Neural progenitor cell (in vitro differentiated cells): ENCODE data around the gene CHI3L2. TPM values are rescaled to one million over a fixed set of nuclear protein-coding genes. Genes with fewer than 3 reads are reported as not detected.

Experiments
- DNase-seq: peaks from one replicate; pipeline ENCODE4 v3.0.0-alpha.2; 2016; ENCODE audit warnings: low spot score
- H2AFZ ChIP-seq: fragments of 200-600 bp; sonication (generic); replicated peaks from 2 replicates; pipeline ENCODE4 v1.6.1; 2016; ENCODE audit warnings: antibody characterized with exemption
- H3F3A ChIP-seq: fragments of 200-600 bp; sonication (generic); 2 replicates; pipeline ENCODE4 v1.6.1; 2016; ENCODE audit warnings: antibody characterized with exemption, low read depth
- H3K27ac ChIP-seq: fragments of 200-600 bp; sonication (generic); 2 replicates; pipeline ENCODE4 v1.5.1; 2016; ENCODE audit warnings: mild to moderate bottlenecking
- H3K27me3 ChIP-seq: fragments of 200-600 bp; sonication (generic); 2 replicates; pipeline ENCODE4 v1.6.1; 2016; ENCODE audit warnings: mild to moderate bottlenecking, moderate library complexity
- H3K36me3 ChIP-seq: fragments of 200-600 bp; sonication (generic); 2 replicates; pipeline ENCODE4 v1.5.1; 2016
- H3K4me1 ChIP-seq: fragments of 200-600 bp; sonication (generic); 2 replicates; pipeline ENCODE4 v1.6.1; 2016; ENCODE audit warnings: mixed run types
- H3K4me2 ChIP-seq: fragments of 200-600 bp; sonication (generic); 2 replicates; pipeline ENCODE4 v1.6.1; 2016
- H3K4me3 ChIP-seq: fragments of 200-600 bp; sonication (generic); 2 replicates; pipeline ENCODE4 v1.5.1; 2016
- H3K79me2 ChIP-seq: fragments of 200-600 bp; sonication (generic); 2 replicates; pipeline ENCODE4 v1.6.1; 2016; ENCODE audit warnings: low read depth
- H3K9ac ChIP-seq: fragments of 200-600 bp; sonication (generic); 2 replicates; pipeline ENCODE4 v1.6.1; 2016
- H3K9me3 ChIP-seq: fragments of 200-600 bp; sonication (generic); 2 replicates; pipeline ENCODE4 v1.5.1; 2016; ENCODE audit warnings: low read depth
- H4K20me1 ChIP-seq: fragments of 200-600 bp; sonication (generic); 2 replicates; pipeline ENCODE4 v1.6.1; 2016; ENCODE audit warnings: low read depth
- H3K27ac Mint-ChIP-seq: 3 replicates; pipeline ENCODE4 v1.8.0; 2021; ENCODE audit warnings: mixed read lengths
- H3K27me3 Mint-ChIP-seq: 2 replicates; pipeline ENCODE4 v1.8.0; 2022; ENCODE audit warnings: low read depth, mild to moderate bottlenecking, inconsistent platforms, moderate library complexity, mixed read lengths; ENCODE audit not compliant: insufficient read depth
- H3K36me3 Mint-ChIP-seq: 3 replicates; pipeline ENCODE4 v1.8.0; 2021; ENCODE audit warnings: mixed read lengths
- H3K4me1 Mint-ChIP-seq: 3 replicates; pipeline ENCODE4 v1.8.0; 2021; ENCODE audit warnings: mixed read lengths
- H3K4me3 Mint-ChIP-seq: 3 replicates; pipeline ENCODE4 v1.8.0; 2021; ENCODE audit warnings: mild to moderate bottlenecking, moderate library complexity, mixed read lengths
- H3K9me3 Mint-ChIP-seq: 3 replicates; pipeline ENCODE4 v1.8.0; 2020; ENCODE audit warnings: mixed read lengths
- EZH2 ChIP-seq: fragments of 200-600 bp; sonication (generic); IDR thresholded peaks from 2 replicates; pipeline ENCODE4 v1.6.1; 2017; ENCODE audit warnings: antibody characterized with exemption, mild to moderate bottlenecking, moderate library complexity
- EZH2phosphoT487 ChIP-seq: fragments of 200-600 bp; sonication (generic); IDR thresholded peaks from 2 replicates; pipeline ENCODE4 v1.6.1; 2017; ENCODE audit warnings: antibody characterized with exemption
- total RNA-seq: library from RNA; depleted of rRNA; stranded (reverse); fragments of >200 nt; gene quantifications from 2 replicates; pipeline ENCODE4 v1.2.3, GENCODE V29; 2015; ENCODE audit warnings: low replicate concordance
- TF ChIP-seq, protein P1 (sequence below): fragments of 200-600 bp; sonication (generic); IDR thresholded peaks from 2 replicates; pipeline ENCODE4 v1.5.1; 2017; ENCODE audit warnings: antibody characterized with exemption, mild to moderate bottlenecking

The CHI3L2 gene
- total RNA-seq, 1 donor from 2014 or later, result not detected

DNA sequence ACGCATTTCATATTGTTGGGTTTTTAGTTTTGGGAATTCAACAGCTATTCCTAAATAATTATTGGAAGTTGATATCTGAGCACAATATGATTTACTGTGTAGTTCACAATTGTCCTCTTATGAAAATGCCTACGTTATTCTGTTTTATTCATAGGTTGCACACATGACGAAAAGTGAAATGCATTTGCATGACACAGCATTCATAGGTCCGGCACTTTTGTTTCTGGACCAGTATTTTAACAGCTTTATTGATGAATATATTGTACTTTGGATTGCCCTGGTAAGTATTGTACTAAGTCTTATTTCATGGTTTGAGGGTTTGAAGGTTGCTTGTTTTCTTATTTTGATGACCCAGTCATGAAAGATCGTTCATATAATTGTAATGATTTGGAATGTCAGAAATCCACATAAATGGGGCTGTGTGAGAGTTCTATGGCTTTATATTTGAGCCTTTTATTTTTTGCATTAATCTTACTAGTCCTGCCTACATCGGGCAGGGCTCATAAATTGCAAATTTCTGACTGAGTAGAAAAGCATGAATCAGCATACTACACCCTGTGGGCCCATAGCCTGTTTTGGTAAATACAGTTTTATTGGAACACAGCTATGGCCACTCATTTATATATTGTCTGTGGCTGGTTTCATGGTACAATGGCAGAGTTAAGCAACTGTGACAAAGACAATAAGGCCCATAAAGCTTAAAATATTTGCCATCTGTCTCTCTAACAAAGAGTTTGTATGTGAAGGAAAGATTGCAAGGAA lies 44.0 kb upstream of the CHI3L2 start:
- Histone ChIP-seq H2AFZ (no peak overlapping the region), H3K27ac (no peak overlapping the region), H3K79me2 (no peaks in the 10 kb centered on the region), H3K4me2 (no peak overlapping the region), H3K36me3 (peaks cover 11% of the 10 kb centered on the region), H3K4me1 (no peaks in the 10 kb centered on the region), H4K20me1 (no peaks in the 10 kb centered on the region), H3K27me3 (no peaks in the 10 kb centered on the region), H3K4me3 (no peak overlapping the region), H3K9ac (no peak overlapping the region), H3F3A (no peaks in the 10 kb centered on the region), H3K9me3 (no peaks in the 10 kb centered on the region)
- Mint-ChIP-seq H3K9me3 (no peaks in the 10 kb centered on the region), H3K4me3 (no peak overlapping the region), H3K27me3 (peaks cover 2% of the 10 kb centered on the region), H3K4me1 (no peaks in the 10 kb centered on the region), H3K27ac (no peak overlapping the region), H3K36me3 (peaks cover 18% of the 10 kb centered on the region)
- DNase-seq, result no peak
- TF ChIP-seq EZH2phosphoT487 (no peak), EZH2 (no peak)
- TF ChIP-seq, protein P1, sequence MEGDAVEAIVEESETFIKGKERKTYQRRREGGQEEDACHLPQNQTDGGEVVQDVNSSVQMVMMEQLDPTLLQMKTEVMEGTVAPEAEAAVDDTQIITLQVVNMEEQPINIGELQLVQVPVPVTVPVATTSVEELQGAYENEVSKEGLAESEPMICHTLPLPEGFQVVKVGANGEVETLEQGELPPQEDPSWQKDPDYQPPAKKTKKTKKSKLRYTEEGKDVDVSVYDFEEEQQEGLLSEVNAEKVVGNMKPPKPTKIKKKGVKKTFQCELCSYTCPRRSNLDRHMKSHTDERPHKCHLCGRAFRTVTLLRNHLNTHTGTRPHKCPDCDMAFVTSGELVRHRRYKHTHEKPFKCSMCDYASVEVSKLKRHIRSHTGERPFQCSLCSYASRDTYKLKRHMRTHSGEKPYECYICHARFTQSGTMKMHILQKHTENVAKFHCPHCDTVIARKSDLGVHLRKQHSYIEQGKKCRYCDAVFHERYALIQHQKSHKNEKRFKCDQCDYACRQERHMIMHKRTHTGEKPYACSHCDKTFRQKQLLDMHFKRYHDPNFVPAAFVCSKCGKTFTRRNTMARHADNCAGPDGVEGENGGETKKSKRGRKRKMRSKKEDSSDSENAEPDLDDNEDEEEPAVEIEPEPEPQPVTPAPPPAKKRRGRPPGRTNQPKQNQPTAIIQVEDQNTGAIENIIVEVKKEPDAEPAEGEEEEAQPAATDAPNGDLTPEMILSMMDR, result no peak

DNA sequence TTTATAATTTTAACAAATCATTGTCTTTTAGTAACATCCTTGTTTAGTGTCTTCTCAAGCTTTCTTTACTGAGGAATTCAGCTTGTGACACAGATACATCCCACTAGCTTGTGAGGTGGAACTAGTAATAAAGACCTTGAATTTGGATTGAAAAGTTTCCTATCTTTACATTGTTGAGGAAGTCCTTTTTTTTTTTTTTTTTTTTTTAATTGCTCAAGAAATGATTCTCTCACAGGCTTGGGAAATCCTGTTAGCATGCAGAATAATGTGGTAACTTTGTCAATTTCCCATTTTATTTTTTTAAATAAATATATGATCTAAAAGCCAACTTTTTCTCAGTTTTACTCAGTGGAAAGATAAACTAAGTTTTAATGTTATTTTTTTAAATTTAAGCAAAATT lies 42.9 kb upstream of the CHI3L2 start:
- no peak overlapping the region for H3K27ac Mint-ChIP-seq
- Histone ChIP-seq H3K9me3 (no peaks in the 10 kb centered on the region), H4K20me1 (no peaks in the 10 kb centered on the region), H3K4me2 (no peak overlapping the region), H3K9ac (no peak overlapping the region), H3K27ac (no peak overlapping the region), H3K4me3 (no peak overlapping the region), H3K79me2 (no peaks in the 10 kb centered on the region), H3K36me3 (peaks cover 11% of the 10 kb centered on the region), H3K27me3 (no peaks in the 10 kb centered on the region), H3K4me1 (no peaks in the 10 kb centered on the region), H3F3A (no peaks in the 10 kb centered on the region), H2AFZ (no peak overlapping the region)
- H3K9me3 Mint-ChIP-seq, result no peaks in the 10 kb centered on the region
- peaks cover 20% of the 10 kb centered on the region for H3K36me3 Mint-ChIP-seq
- no peak for DNase-seq
- TF ChIP-seq EZH2phosphoT487, result no peak
- no peak for TF ChIP-seq EZH2
- TF ChIP-seq, protein P1, result no peak
- no peak overlapping the region for H3K4me3 Mint-ChIP-seq
- no peaks in the 10 kb centered on the region for H3K4me1 Mint-ChIP-seq
- peaks cover 2% of the 10 kb centered on the region for H3K27me3 Mint-ChIP-seq

DNA sequence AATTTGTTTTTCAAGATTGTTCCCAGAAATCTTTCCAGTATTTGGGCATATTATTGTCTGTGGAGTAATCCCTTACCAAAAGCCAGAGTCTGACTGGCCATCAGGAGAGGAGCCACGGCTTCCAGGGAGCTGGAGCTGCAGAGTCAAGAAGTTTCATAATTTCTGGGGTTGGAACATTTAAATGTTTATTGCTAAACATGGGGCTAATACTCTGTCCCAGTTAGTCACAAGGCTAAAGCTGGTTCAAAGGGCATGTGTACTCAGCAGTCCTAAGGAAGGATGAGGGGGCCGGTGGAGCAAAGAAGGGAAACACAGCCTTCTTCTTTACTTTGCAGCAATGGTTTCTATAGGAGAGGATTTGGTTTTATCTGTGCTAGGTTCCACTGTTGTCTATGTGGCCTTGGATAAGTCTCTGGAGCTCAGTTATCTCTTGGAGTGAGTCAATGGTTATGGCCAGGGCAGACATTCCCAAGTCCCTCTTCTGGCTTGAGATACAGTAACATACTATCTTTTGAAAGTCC lies 36.5 kb upstream of the CHI3L2 start:
- Histone ChIP-seq H3K9ac (no peak overlapping the region), H3F3A (no peaks in the 10 kb centered on the region), H3K36me3 (no peaks in the 10 kb centered on the region), H3K27ac (no peak overlapping the region), H2AFZ (no peak overlapping the region), H3K27me3 (no peaks in the 10 kb centered on the region), H3K4me3 (no peak overlapping the region), H3K4me2 (no peak overlapping the region), H3K79me2 (no peaks in the 10 kb centered on the region), H4K20me1 (no peaks in the 10 kb centered on the region), H3K9me3 (no peaks in the 10 kb centered on the region), H3K4me1 (no peaks in the 10 kb centered on the region)
- Mint-ChIP-seq H3K27ac (no peak overlapping the region), H3K27me3 (peaks cover 7% of the 10 kb centered on the region), H3K36me3 (peaks cover 14% of the 10 kb centered on the region), H3K4me1 (no peaks in the 10 kb centered on the region), H3K9me3 (no peaks in the 10 kb centered on the region), H3K4me3 (no peak overlapping the region)
- TF ChIP-seq EZH2 (no peak), EZH2phosphoT487 (no peak)
- TF ChIP-seq, protein P1, result no peak
- no peak for DNase-seq
